ENCODE results near the gene EIPR1.

EIPR1 gene

GRCh38 chr2:3405307-3405706 is 27.7 kb upstream of the EIPR1 start:
- Histone ChIP-seq H3K4me1 (ENCODE audit: insufficient read depth, poor library complexity, severe bottlenecking) (no peaks in the 10 kb centered on the region), H3K27ac (ENCODE audit: poor library complexity, severe bottlenecking) (no peak overlapping the region), H3K4me3 (ENCODE audit: severe bottlenecking) (no peak overlapping the region), H3K9me3 (ENCODE audit: severe bottlenecking) (no peaks in the 10 kb centered on the region), H3K36me3 (ENCODE audit: low read depth) (peaks cover 53% of the 10 kb centered on the region), H3K27me3 (ENCODE audit: insufficient read depth, poor library complexity, severe bottlenecking) (no peaks in the 10 kb centered on the region)
- no peak for TF ChIP-seq CTCF (IDR thresholded peaks at IDR 0.05; ENCODE audit: poor library complexity, severe bottlenecking)
- no peak for ATAC-seq (ENCODE audit: low read depth)
- DNase-seq (ENCODE audit: low spot score), result no peak

DNA sequence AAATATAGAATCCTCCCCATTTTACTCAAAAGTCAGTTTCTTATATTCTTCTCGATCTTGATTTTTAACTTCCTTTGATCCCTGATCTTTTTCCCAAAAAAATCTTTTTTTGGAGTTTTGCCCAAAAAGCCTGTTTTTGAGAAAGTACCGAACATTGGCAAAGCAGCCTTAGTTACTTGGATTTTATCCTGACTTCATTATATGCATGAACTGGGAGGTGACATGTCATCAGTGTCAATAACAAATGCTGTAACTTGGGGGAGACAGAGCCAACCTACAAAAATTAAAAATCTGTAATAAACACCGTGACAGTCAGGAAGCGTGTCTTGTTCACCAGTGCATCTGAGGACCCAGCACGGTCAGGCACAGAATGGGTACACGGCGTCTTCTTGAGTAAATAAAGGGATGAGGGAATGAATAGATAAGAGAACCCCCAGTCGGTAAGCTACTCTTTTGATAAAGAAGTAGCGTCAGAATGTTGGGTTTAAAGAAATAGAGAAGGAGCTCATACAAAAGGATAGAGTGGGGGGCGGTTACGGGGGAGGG is 26.8 kb upstream of the EIPR1 start:
- no peak for ATAC-seq (ENCODE audit: low read depth)
- no peaks in the 10 kb centered on the region for H3K27me3 ChIP-seq (ENCODE audit: insufficient read depth, poor library complexity, severe bottlenecking)
- peaks cover 53% of the 10 kb centered on the region for H3K36me3 ChIP-seq (ENCODE audit: low read depth)
- no peak overlapping the region for H3K4me3 ChIP-seq (ENCODE audit: severe bottlenecking)
- no peak overlapping the region for H3K27ac ChIP-seq (ENCODE audit: poor library complexity, severe bottlenecking)
- no peaks in the 10 kb centered on the region for H3K9me3 ChIP-seq (ENCODE audit: severe bottlenecking)
- TF ChIP-seq CTCF (IDR thresholded peaks at IDR 0.05; ENCODE audit: poor library complexity, severe bottlenecking), result no peak
- H3K4me1 ChIP-seq (ENCODE audit: insufficient read depth, poor library complexity, severe bottlenecking), result no peaks in the 10 kb centered on the region
- DNase-seq (ENCODE audit: low spot score), result no peak

DNA sequence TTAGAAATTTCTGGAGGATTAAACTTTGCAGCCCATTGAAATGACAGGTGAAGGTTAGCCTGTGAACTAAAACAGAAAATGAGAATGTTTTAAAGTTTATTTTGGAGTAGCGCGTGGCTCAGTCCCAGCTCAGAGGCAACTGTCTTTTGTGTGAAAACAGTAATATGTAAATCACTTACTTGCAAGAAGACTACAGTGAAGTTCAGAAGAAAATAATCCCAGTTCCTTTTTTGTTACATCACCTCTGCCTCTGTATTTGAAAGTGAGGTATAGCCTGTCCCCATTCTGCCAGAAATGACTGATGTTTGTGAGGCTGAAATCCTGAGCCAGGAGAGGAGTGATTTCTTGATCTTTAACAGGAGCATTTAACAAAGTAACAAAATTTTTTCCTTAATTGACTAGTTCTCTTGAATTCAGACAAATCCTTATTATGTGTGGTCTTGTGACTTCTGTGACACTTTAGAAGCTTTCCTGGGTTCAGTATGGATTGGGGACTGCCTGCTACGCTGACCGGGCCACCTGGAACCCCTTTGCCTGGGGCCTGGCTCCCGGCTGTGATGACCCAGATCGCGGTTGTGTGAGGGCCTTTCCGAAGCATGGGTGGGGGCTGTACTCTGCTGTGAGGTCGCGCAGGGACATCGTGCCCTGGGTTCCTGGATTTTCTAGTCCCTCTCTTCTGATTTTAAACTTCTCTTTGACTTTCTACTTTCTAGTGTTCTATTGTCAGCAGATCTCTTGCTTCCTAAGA is 26.1 kb upstream of the EIPR1 start:
- TF ChIP-seq CTCF (IDR thresholded peaks at IDR 0.05; ENCODE audit: poor library complexity, severe bottlenecking), result no peak
- H3K4me1 ChIP-seq (ENCODE audit: insufficient read depth, poor library complexity, severe bottlenecking), result no peaks in the 10 kb centered on the region
- peaks cover 53% of the 10 kb centered on the region for H3K36me3 ChIP-seq (ENCODE audit: low read depth)
- no peaks in the 10 kb centered on the region for H3K27me3 ChIP-seq (ENCODE audit: insufficient read depth, poor library complexity, severe bottlenecking)
- no peak for DNase-seq (ENCODE audit: low spot score)
- no peak overlapping the region for H3K27ac ChIP-seq (ENCODE audit: poor library complexity, severe bottlenecking)
- ATAC-seq (ENCODE audit: low read depth), result no peak
- H3K4me3 ChIP-seq (ENCODE audit: severe bottlenecking), result no peak overlapping the region
- no peaks in the 10 kb centered on the region for H3K9me3 ChIP-seq (ENCODE audit: severe bottlenecking)

GRCh38 chr2:3399829-3400228 is 22.2 kb upstream of the EIPR1 start:
- no peak overlapping the region for H3K27ac ChIP-seq (ENCODE audit: poor library complexity, severe bottlenecking)
- ATAC-seq (ENCODE audit: low read depth), result no peak
- no peak overlapping the region for H3K4me3 ChIP-seq (ENCODE audit: severe bottlenecking)
- no peak for DNase-seq (ENCODE audit: low spot score)
- H3K9me3 ChIP-seq (ENCODE audit: severe bottlenecking), result peaks cover 5% of the 10 kb centered on the region
- peaks cover 51% of the 10 kb centered on the region for H3K36me3 ChIP-seq (ENCODE audit: low read depth)
- no peaks in the 10 kb centered on the region for H3K4me1 ChIP-seq (ENCODE audit: insufficient read depth, poor library complexity, severe bottlenecking)
- no peaks in the 10 kb centered on the region for H3K27me3 ChIP-seq (ENCODE audit: insufficient read depth, poor library complexity, severe bottlenecking)
- no peak for TF ChIP-seq CTCF (IDR thresholded peaks at IDR 0.05; ENCODE audit: poor library complexity, severe bottlenecking)

GRCh38 chr2:3399381-3399780 is 21.8 kb upstream of the EIPR1 start:
- Histone ChIP-seq H3K4me1 (ENCODE audit: insufficient read depth, poor library complexity, severe bottlenecking) (no peaks in the 10 kb centered on the region), H3K27me3 (ENCODE audit: insufficient read depth, poor library complexity, severe bottlenecking) (no peaks in the 10 kb centered on the region), H3K9me3 (ENCODE audit: severe bottlenecking) (peaks cover 5% of the 10 kb centered on the region), H3K27ac (ENCODE audit: poor library complexity, severe bottlenecking) (no peak overlapping the region), H3K36me3 (ENCODE audit: low read depth) (peaks cover 53% of the 10 kb centered on the region), H3K4me3 (ENCODE audit: severe bottlenecking) (no peak overlapping the region)
- ATAC-seq (ENCODE audit: low read depth) (no peak), DNase-seq (ENCODE audit: low spot score) (no peak)
- TF ChIP-seq CTCF (IDR thresholded peaks at IDR 0.05; ENCODE audit: poor library complexity, severe bottlenecking), result no peak

All from RWPE2 (cell line).